ENCODE data around the gene PDE9A.

- TF ChIP-seq CTCF (IDR thresholded peaks at IDR 0.05; ENCODE audit: insufficient read depth, low read length): no peak
- TF ChIP-seq POLR2AphosphoS5 (IDR thresholded peaks at IDR 0.05; ENCODE audit: low read depth): no peak
- no peak for TF ChIP-seq REST (IDR thresholded peaks at IDR 0.05; ENCODE audit: insufficient replicate concordance, low read depth)
- TF ChIP-seq GABPA (IDR thresholded peaks at IDR 0.05; ENCODE audit: low read depth): no peak
- no peak for TF ChIP-seq SPI1 (IDR thresholded peaks at IDR 0.05; ENCODE audit: borderline replicate concordance, low read depth)
These were observed 92.3 kb downstream of the PDE9A start for GRCh38 chr21:42745511-42746239.
